Activated CD4-positive, alpha-beta T cell treated with anti-CD3 and anti-CD28 coated beads, Interleukin-2, amount 10 ng/mL, durations not matched to agents 7 days and 5 days (primary cell): ENCODE measurements around the gene GRIN2C. TPM values are rescaled to one million over a fixed set of nuclear protein-coding genes. Genes with fewer than 3 reads are reported as not detected.

ENCODE experiments used
- CTCF ChIA-PET: fragments of 350-600 bp; sonication (Branson Sonifier 250); formaldehyde crosslinking; loops from one replicate; lab custom pipeline; 2021; ENCODE audit warnings: antibody characterized with exemption; lab: Charles Lee
- POLR2A ChIA-PET: fragments of 350-600 bp; sonication (Branson Sonifier 250); formaldehyde crosslinking; loops from one replicate; lab custom pipeline; 2021; ENCODE audit warnings: antibody characterized with exemption; lab: Charles Lee
- DNase-seq: peaks from one replicate; pipeline ENCODE4 v3.0.0-alpha.2; 2020
- H3K27ac Mint-ChIP-seq: one replicate; pipeline ENCODE4 v1.8.0; 2021; ENCODE audit warnings: mild to moderate bottlenecking, moderate library complexity, mixed read lengths
- H3K27me3 Mint-ChIP-seq: one replicate; pipeline ENCODE4 v1.8.0; 2021; ENCODE audit warnings: mixed read lengths
- H3K36me3 Mint-ChIP-seq: one replicate; pipeline ENCODE4 v1.8.0; 2021; ENCODE audit warnings: low read depth, mixed read lengths
- H3K4me1 Mint-ChIP-seq: one replicate; pipeline ENCODE4 v1.8.0; 2021; ENCODE audit warnings: mixed read lengths
- H3K4me3 Mint-ChIP-seq: one replicate; pipeline ENCODE4 v1.8.0; 2021; ENCODE audit warnings: mild to moderate bottlenecking, moderate library complexity, mixed read lengths
- H3K9me3 Mint-ChIP-seq: one replicate; pipeline ENCODE4 v1.8.0; 2021; ENCODE audit warnings: mixed read lengths
- total RNA-seq, 2 experiments: library from RNA; stranded (reverse); gene quantifications; one replicate each; pipeline ENCODE4 v1.2.3, GENCODE V29; 2021

GRIN2C gene
- total RNA-seq, 2 experiments from 2014 or later = 0.20 to 0.25 TPM

GRCh38 chr17:74819801-74820436, 39.8 kb downstream of the GRIN2C start:
- no peak for DNase-seq
- Mint-ChIP-seq H3K4me1 (peaks cover 10% of the 10 kb centered on the region), H3K9me3 (no peaks in the 10 kb centered on the region), H3K36me3 (peaks cover 2% of the 10 kb centered on the region), H3K4me3 (no peak overlapping the region), H3K27me3 (no peaks in the 10 kb centered on the region), H3K27ac (no peak overlapping the region)
- CTCF ChIA-PET = interaction anchor here (1.0 to 1.4 kb wide), 4 partner anchors 24 to 163 kb away, joined by 3 to 8 read pairs (median 4); no protein-coding TSS in a partner anchor
- POLR2A ChIA-PET = interaction anchor here (0.6 kb wide), 1 partner anchor 49 kb away, joined by 3 read pairs; no protein-coding TSS in a partner anchor

- ChIA-PET CTCF (interaction anchor here (0.5 to 0.6 kb wide), 2 partner anchors 108 to 384 kb away, joined by 3 to 4 read pairs; no protein-coding TSS in a partner anchor), POLR2A (no interaction called here)
- Mint-ChIP-seq H3K4me1 (peaks cover 13% of the 10 kb centered on the region), H3K27me3 (no peaks in the 10 kb centered on the region), H3K27ac (no peak overlapping the region), H3K9me3 (no peaks in the 10 kb centered on the region), H3K36me3 (peaks cover 2% of the 10 kb centered on the region), H3K4me3 (no peak overlapping the region)
- DNase-seq = no peak
Measured at GRCh38 chr17:74818291-74818938, 41.3 kb downstream of the GRIN2C start.

GRCh38 chr17:74816905-74817620, 42.6 kb downstream of the GRIN2C start:
- ChIA-PET POLR2A (no interaction called here), CTCF (no interaction called here)
- Mint-ChIP-seq H3K36me3 (peaks cover 2% of the 10 kb centered on the region), H3K9me3 (no peaks in the 10 kb centered on the region), H3K4me1 (peaks cover 13% of the 10 kb centered on the region), H3K4me3 (no peak overlapping the region), H3K27ac (no peak overlapping the region), H3K27me3 (no peaks in the 10 kb centered on the region)
- no peak for DNase-seq

GRCh38 chr17:74815550-74816370, 43.9 kb downstream of the GRIN2C start:
- no peak for DNase-seq
- no peaks in the 10 kb centered on the region for H3K27me3 Mint-ChIP-seq
- H3K27ac Mint-ChIP-seq = no peak overlapping the region
- H3K9me3 Mint-ChIP-seq = no peaks in the 10 kb centered on the region
- no peak overlapping the region for H3K4me3 Mint-ChIP-seq
- CTCF ChIA-PET = interaction anchor here (0.7 kb wide), 1 partner anchor 1880 kb away, joined by 4 read pairs; no protein-coding TSS in a partner anchor
- peaks cover 13% of the 10 kb centered on the region for H3K4me1 Mint-ChIP-seq
- POLR2A ChIA-PET = no interaction called here
- H3K36me3 Mint-ChIP-seq = peaks cover 2% of the 10 kb centered on the region

- H3K4me1 Mint-ChIP-seq = peaks cover 13% of the 10 kb centered on the region
- no peaks in the 10 kb centered on the region for H3K27me3 Mint-ChIP-seq
- DNase-seq = no peak
- ChIA-PET POLR2A (no interaction called here), CTCF (no interaction called here)
- peaks cover 2% of the 10 kb centered on the region for H3K36me3 Mint-ChIP-seq
- H3K9me3 Mint-ChIP-seq = no peaks in the 10 kb centered on the region
- no peak overlapping the region for H3K4me3 Mint-ChIP-seq
- no peak overlapping the region for H3K27ac Mint-ChIP-seq
Measured at GRCh38 chr17:74815067-74815466, 44.6 kb downstream of the GRIN2C start.

GRCh38 chr17:74814453-74814852, 45.2 kb downstream of the GRIN2C start:
- Mint-ChIP-seq H3K27ac (no peak overlapping the region), H3K9me3 (no peaks in the 10 kb centered on the region), H3K4me1 (peaks cover 13% of the 10 kb centered on the region), H3K4me3 (no peak overlapping the region), H3K27me3 (no peaks in the 10 kb centered on the region), H3K36me3 (peaks cover under 1% of the 10 kb centered on the region)
- POLR2A ChIA-PET = no interaction called here
- DNase-seq = no peak
- CTCF ChIA-PET = no interaction called here

GRCh38 chr17:74812109-74813009, 47.3 kb downstream of the GRIN2C start:
- H3K27ac Mint-ChIP-seq = no peak overlapping the region
- CTCF ChIA-PET = interaction anchor here (0.6 to 1.4 kb wide), 5 partner anchors 46 to 1245 kb away, joined by 3 to 4 read pairs (median 3); no protein-coding TSS in a partner anchor
- peaks cover 13% of the 10 kb centered on the region for H3K4me1 Mint-ChIP-seq
- DNase-seq = no peak
- POLR2A ChIA-PET = interaction anchor here (0.6 kb wide), 1 partner anchor 60 kb away, joined by 3 read pairs; no protein-coding TSS in a partner anchor
- H3K4me3 Mint-ChIP-seq = no peak overlapping the region
- H3K27me3 Mint-ChIP-seq = no peaks in the 10 kb centered on the region
- H3K9me3 Mint-ChIP-seq = no peaks in the 10 kb centered on the region
- H3K36me3 Mint-ChIP-seq = no peaks in the 10 kb centered on the region

- Mint-ChIP-seq H3K36me3 (no peaks in the 10 kb centered on the region), H3K4me1 (peaks cover 11% of the 10 kb centered on the region), H3K27ac (no peak overlapping the region), H3K27me3 (no peaks in the 10 kb centered on the region), H3K9me3 (no peaks in the 10 kb centered on the region), H3K4me3 (no peak overlapping the region)
- DNase-seq = no peak
- POLR2A ChIA-PET = no interaction called here
- CTCF ChIA-PET = interaction anchor here (0.7 to 3.0 kb wide), 3 partner anchors 20 to 68 kb away, joined by 3 to 19 read pairs (median 3); no protein-coding TSS in a partner anchor
Measured at GRCh38 chr17:74810699-74811485, 48.8 kb downstream of the GRIN2C start.

- Mint-ChIP-seq H3K27ac (no peak overlapping the region), H3K4me3 (no peak overlapping the region), H3K27me3 (no peaks in the 10 kb centered on the region), H3K9me3 (no peaks in the 10 kb centered on the region), H3K4me1 (no peaks in the 10 kb centered on the region), H3K36me3 (no peaks in the 10 kb centered on the region)
- POLR2A ChIA-PET = no interaction called here
- CTCF ChIA-PET = interaction anchor here (3.0 kb wide), 1 partner anchor 18 kb away, joined by 19 read pairs; no protein-coding TSS in a partner anchor
- no peak for DNase-seq
Measured at GRCh38 chr17:74808714-74809430, 50.8 kb downstream of the GRIN2C start.

- ChIA-PET POLR2A (no interaction called here), CTCF (interaction anchor here (0.6 to 3.0 kb wide), 2 partner anchors 17 to 24 kb away, joined by 5 to 19 read pairs; no protein-coding TSS in a partner anchor)
- Mint-ChIP-seq H3K4me1 (no peaks in the 10 kb centered on the region), H3K36me3 (no peaks in the 10 kb centered on the region), H3K4me3 (no peak overlapping the region), H3K27me3 (no peaks in the 10 kb centered on the region), H3K27ac (no peak overlapping the region), H3K9me3 (no peaks in the 10 kb centered on the region)
- no peak for DNase-seq
Measured at GRCh38 chr17:74807925-74808324, 51.8 kb downstream of the GRIN2C start.
